ENCODE measurements around the gene STK35.
A peak's percentile ranks its signal among the peaks of the same experiment; 100 is the strongest.

The STK35 gene

GRCh38 chr20:2146080-2146867 lies 44.6 kb downstream of the STK35 start:
- no peak for DNase-seq (ENCODE audit: low read depth)
- no peak overlapping the region for H3K4me3 ChIP-seq (ENCODE audit: low read length)
- no peak for TF ChIP-seq CTCF (IDR thresholded peaks at IDR 0.05; ENCODE audit: insufficient read depth, low read depth, low read length, missing control alignments)

- TF ChIP-seq CTCF (IDR thresholded peaks at IDR 0.05; ENCODE audit: insufficient read depth, low read depth, low read length, missing control alignments) = no peak
- peak; percentile 52 for DNase-seq (ENCODE audit: low read depth)
- no peak overlapping the region for H3K4me3 ChIP-seq (ENCODE audit: low read length)
These were observed 47.9 kb downstream of the STK35 start for GRCh38 chr20:2149507-2149906.

- TF ChIP-seq CTCF (IDR thresholded peaks at IDR 0.05; ENCODE audit: insufficient read depth, low read depth, low read length, missing control alignments) = no peak
- no peak overlapping the region for H3K4me3 ChIP-seq (ENCODE audit: low read length)
- DNase-seq (ENCODE audit: low read depth) = peak; percentile 45
These were observed 49.0 kb downstream of the STK35 start for GRCh38 chr20:2150660-2151059.

GRCh38 chr20:2151858-2152281 lies 50.2 kb downstream of the STK35 start:
- peak; percentile 84 for DNase-seq (ENCODE audit: low read depth)
- no peak for TF ChIP-seq CTCF (IDR thresholded peaks at IDR 0.05; ENCODE audit: insufficient read depth, low read depth, low read length, missing control alignments)
- no peak overlapping the region for H3K4me3 ChIP-seq (ENCODE audit: low read length)

GRCh38 chr20:2152317-2152716 lies 50.7 kb downstream of the STK35 start:
- no peak for DNase-seq (ENCODE audit: low read depth)
- H3K4me3 ChIP-seq (ENCODE audit: low read length) = no peak overlapping the region
- no peak for TF ChIP-seq CTCF (IDR thresholded peaks at IDR 0.05; ENCODE audit: insufficient read depth, low read depth, low read length, missing control alignments)

GRCh38 chr20:2153326-2153725 lies 51.7 kb downstream of the STK35 start:
- no peak for TF ChIP-seq CTCF (IDR thresholded peaks at IDR 0.05; ENCODE audit: insufficient read depth, low read depth, low read length, missing control alignments)
- no peak overlapping the region for H3K4me3 ChIP-seq (ENCODE audit: low read length)
- DNase-seq (ENCODE audit: low read depth) = no peak

- no peak overlapping the region for H3K4me3 ChIP-seq (ENCODE audit: low read length)
- no peak for TF ChIP-seq CTCF (IDR thresholded peaks at IDR 0.05; ENCODE audit: insufficient read depth, low read depth, low read length, missing control alignments)
- no peak for DNase-seq (ENCODE audit: low read depth)
These were observed 54.6 kb downstream of the STK35 start for GRCh38 chr20:2156224-2156623.
